ENCODE data around the gene PRR15L. TPM values are rescaled to one million over a fixed set of nuclear protein-coding genes. Genes with fewer than 3 reads are reported as not detected.
"Not testable (repeated sequence)": the region's sequence is repeated elsewhere in the genome, so short reads cannot be mapped to it uniquely, and the experiment has no call there.

Gene PRR15L
- total and polyA plus RNA-seq, 12 donors = 0.03 to 0.24 (median 0.19) TPM; not detected in 9

- Histone ChIP-seq H3K27me3 (no peaks in the 10 kb centered on the region), H3K27ac (no peak overlapping the region), H3K9me3 (replicated peaks in 1 of 3) (no peaks in the 10 kb centered on the region), H3K36me3 (replicated peaks in 1 of 2) (no peaks in the 10 kb centered on the region), H3K4me1 (replicated peaks in 1 of 2) (no peaks in the 10 kb centered on the region), H3K4me3 (no peak overlapping the region)
- DNase-seq = no peak
- intact Hi-C loops (cut with DNase I) = no loop called here
- no peak for TF ChIP-seq POLR2A (IDR thresholded peaks at IDR 0.05)
- no peak for TF ChIP-seq CTCF (IDR thresholded peaks at IDR 0.05)
- WGBS, 4 donors = 77 to 81% (median 80%) methylated on average over 10 of the region's 10 CpGs
These were observed 31.5 kb upstream of the PRR15L start for GRCh38 chr17:47989159-47989558.

- DNase-seq; H3K27me3 ChIP-seq; H3K9me3 ChIP-seq (replicated peaks in 1 of 3); H3K4me3 ChIP-seq; H3K27ac ChIP-seq; intact Hi-C loops (cut with DNase I); H3K4me1 ChIP-seq (replicated peaks in 1 of 2); H3K36me3 ChIP-seq (replicated peaks in 1 of 2): not testable (repeated sequence)
- WGBS, 4 donors = 91 to 95% (median 94%) methylated on average over 1 of the region's 1 CpG
These were observed 30.8 kb upstream of the PRR15L start for GRCh38 chr17:47988445-47988844.

GRCh38 chr17:47987240-47987835 lies 29.7 kb upstream of the PRR15L start:
- Histone ChIP-seq H3K4me3 (no peak overlapping the region), H3K4me1 (replicated peaks in 1 of 2) (peaks cover 0 to 9% of the 10 kb centered on the region in 2 donors), H3K9me3 (replicated peaks in 1 of 3) (no peaks in the 10 kb centered on the region), H3K27me3 (no peaks in the 10 kb centered on the region), H3K36me3 (replicated peaks in 1 of 2) (no peaks in the 10 kb centered on the region), H3K27ac (peak overlapping the region in 1 of 5 donors; percentile 11)
- peak in 2 of 7 donors; percentile 18 to 72 for DNase-seq
- 41 to 55% (median 46%) methylated on average over 10 to 17 of the region's 17 CpGs for WGBS, 4 donors
- intact Hi-C loops (cut with DNase I) = no loop called here
- TF ChIP-seq CTCF (IDR thresholded peaks at IDR 0.05) = no peak
- TF ChIP-seq POLR2A (IDR thresholded peaks at IDR 0.05) = no peak

GRCh38 chr17:47986520-47986919 lies 28.8 kb upstream of the PRR15L start:
- 79 to 86% (median 81%) methylated on average over 5 of the region's 5 CpGs for WGBS, 4 donors
- H3K4me3 ChIP-seq = no peak overlapping the region
- no peaks in the 10 kb centered on the region for H3K9me3 ChIP-seq (replicated peaks in 1 of 3)
- intact Hi-C loops (cut with DNase I) = no loop called here
- H3K36me3 ChIP-seq (replicated peaks in 1 of 2) = peaks cover 0 to 3% of the 10 kb centered on the region in 2 donors
- H3K27ac ChIP-seq = no peak overlapping the region
- H3K4me1 ChIP-seq (replicated peaks in 1 of 2) = peaks cover 0 to 9% of the 10 kb centered on the region in 2 donors
- DNase-seq = no peak
- no peak for TF ChIP-seq POLR2A (IDR thresholded peaks at IDR 0.05)
- TF ChIP-seq CTCF (IDR thresholded peaks at IDR 0.05) = no peak
- H3K27me3 ChIP-seq = no peaks in the 10 kb centered on the region

Data from adrenal gland (tissue), 12 donors.